ENCODE data around the gene PLD1. TPM values are rescaled to one million over a fixed set of nuclear protein-coding genes. Genes with fewer than 3 reads are reported as not detected.
"Not testable (repeated sequence)": the region's sequence is repeated elsewhere in the genome, so short reads cannot be mapped to it uniquely, and the experiment has no call there.

The PLD1 gene
- total RNA-seq, 6 experiments from 2014 or later: 13.3 to 29.9 (median 18.5) TPM

DNA sequence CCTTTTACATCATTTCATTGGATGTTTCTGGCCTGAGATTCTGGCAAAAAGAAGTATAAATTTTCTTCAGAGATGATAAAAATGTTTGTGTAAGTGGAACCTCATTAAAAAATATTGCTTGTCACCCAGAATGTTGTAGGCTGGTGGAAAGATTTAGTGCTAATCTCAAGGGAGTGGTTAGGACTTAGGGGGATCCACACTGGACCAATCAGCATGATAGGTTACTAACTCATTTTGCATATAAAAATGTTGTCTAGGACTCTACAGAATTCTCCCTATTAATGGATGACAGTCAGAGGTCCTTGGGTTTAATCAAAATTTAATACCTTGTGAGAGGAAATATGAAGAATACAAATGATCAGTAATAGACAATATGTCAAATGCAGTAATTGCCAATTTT lies 241.5 kb downstream of the PLD1 start:
- Histone ChIP-seq H3K4me3 (no peak overlapping the region), H3K27me3 (no peaks in the 10 kb centered on the region), H3K36me3 (no peaks in the 10 kb centered on the region), H3K4me1 (no peaks in the 10 kb centered on the region), H3K9me3 (no peaks in the 10 kb centered on the region), H3K27ac (no peak overlapping the region)
- intact Hi-C loops (cut with DNase I): loop anchor here in 1 of 2 donors (5.0 kb wide), 1 partner anchor 516 kb away; no protein-coding TSS in a partner anchor
- ATAC-seq: no peak
- no peak for DNase-seq
- no peak for TF ChIP-seq POLR2A (IDR thresholded peaks at IDR 0.05)

DNA sequence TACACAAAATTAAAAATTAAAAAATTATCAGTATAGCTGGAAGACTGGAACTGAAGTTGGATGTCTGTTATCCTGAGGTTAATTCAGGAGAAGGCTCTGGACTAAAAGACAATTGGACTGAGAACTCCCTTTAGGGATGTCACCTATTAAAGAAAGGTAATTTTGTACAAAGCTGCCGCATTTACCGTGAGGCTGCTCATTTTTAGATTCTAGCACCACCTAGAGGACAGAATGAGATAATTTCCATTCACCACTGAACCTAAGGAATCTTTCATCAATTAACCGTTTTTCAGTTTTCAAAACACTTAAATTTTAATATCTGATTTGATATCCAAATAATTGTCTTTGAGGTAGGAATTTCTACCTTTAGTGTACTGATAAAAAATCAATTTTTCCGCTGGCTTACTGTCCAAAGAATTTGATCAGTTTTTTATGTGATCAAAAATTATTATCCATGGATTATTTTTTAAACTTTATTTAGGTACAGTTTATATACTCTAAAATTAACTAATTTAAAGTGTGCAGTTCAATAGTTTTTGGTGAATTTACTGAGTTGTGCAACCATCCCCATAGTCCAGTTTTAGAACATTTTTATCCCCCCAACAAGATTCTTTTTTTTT lies 243.4 kb downstream of the PLD1 start:
- 2% methylated on average over 4 of the region's 4 CpGs for WGBS (ENCODE audit: insufficient coverage, low coverage, low lambda C conversion rate, missing lambda C conversion rate)
- Histone ChIP-seq H3K4me1 (no peaks in the 10 kb centered on the region), H3K27me3 (no peaks in the 10 kb centered on the region), H3K27ac (no peak overlapping the region), H3K9me3 (no peaks in the 10 kb centered on the region), H3K4me3 (no peak overlapping the region), H3K36me3 (no peaks in the 10 kb centered on the region)
- peak; percentile 75 to 85 (median 78) for ATAC-seq
- DNase-seq: no peak
- TF ChIP-seq POLR2A (IDR thresholded peaks at IDR 0.05): no peak
- TF ChIP-seq, protein P1, sequence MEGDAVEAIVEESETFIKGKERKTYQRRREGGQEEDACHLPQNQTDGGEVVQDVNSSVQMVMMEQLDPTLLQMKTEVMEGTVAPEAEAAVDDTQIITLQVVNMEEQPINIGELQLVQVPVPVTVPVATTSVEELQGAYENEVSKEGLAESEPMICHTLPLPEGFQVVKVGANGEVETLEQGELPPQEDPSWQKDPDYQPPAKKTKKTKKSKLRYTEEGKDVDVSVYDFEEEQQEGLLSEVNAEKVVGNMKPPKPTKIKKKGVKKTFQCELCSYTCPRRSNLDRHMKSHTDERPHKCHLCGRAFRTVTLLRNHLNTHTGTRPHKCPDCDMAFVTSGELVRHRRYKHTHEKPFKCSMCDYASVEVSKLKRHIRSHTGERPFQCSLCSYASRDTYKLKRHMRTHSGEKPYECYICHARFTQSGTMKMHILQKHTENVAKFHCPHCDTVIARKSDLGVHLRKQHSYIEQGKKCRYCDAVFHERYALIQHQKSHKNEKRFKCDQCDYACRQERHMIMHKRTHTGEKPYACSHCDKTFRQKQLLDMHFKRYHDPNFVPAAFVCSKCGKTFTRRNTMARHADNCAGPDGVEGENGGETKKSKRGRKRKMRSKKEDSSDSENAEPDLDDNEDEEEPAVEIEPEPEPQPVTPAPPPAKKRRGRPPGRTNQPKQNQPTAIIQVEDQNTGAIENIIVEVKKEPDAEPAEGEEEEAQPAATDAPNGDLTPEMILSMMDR (IDR thresholded peaks at IDR 0.05): peak; percentile 79 to 87 (median 82)
- intact Hi-C loops (cut with DNase I): loop anchor here in 1 of 2 donors (5.0 kb wide), 1 partner anchor 515 kb away; no protein-coding TSS in a partner anchor

DNA sequence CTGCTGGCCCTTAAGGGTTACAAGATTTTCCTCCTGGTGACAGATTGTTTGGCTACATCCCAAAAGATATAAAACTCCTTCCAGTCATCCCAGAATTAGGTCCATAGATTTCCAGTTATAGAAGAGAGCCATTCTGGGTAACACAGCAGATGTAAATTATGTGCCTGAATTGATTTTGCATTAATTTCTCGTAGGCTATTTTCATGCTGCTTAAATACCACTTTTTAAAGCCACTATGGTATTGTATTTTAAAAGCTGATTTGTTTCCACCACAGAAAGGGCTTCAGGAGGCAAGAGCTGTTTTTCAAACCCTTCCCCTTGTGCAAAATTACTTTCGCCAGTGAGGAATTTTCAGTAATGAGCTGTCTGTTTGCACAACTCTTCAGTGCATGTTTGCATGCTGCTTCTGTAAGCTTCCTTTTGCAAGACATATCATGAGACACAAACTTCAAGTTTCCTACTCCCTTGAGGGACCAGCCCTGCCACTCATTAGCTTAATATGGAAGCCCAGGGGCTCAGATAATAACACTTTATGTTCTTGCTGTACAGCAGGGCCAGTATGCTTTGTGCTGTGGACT lies 244.7 kb downstream of the PLD1 start:
- intact Hi-C loops (cut with DNase I): loop anchor here in 1 of 2 donors (5.0 kb wide), 1 partner anchor 513 kb away; no protein-coding TSS in a partner anchor
- ATAC-seq (peak in 2 of 4 donors; percentile 38 to 45), DNase-seq (no peak)
- H3K9me3 ChIP-seq: no peaks in the 10 kb centered on the region
- no peak overlapping the region for H3K4me3 ChIP-seq
- whole genome bisulfite sequencing (ENCODE audit: insufficient coverage, low coverage, low lambda C conversion rate, missing lambda C conversion rate): 63% methylated on average over 2 of the region's 2 CpGs
- no peaks in the 10 kb centered on the region for H3K36me3 ChIP-seq
- H3K27me3 ChIP-seq: no peaks in the 10 kb centered on the region
- no peaks in the 10 kb centered on the region for H3K4me1 ChIP-seq
- no peak for TF ChIP-seq POLR2A (IDR thresholded peaks at IDR 0.05)
- TF ChIP-seq, protein P1 (IDR thresholded peaks at IDR 0.05): no peak
- H3K27ac ChIP-seq: no peak overlapping the region

DNA sequence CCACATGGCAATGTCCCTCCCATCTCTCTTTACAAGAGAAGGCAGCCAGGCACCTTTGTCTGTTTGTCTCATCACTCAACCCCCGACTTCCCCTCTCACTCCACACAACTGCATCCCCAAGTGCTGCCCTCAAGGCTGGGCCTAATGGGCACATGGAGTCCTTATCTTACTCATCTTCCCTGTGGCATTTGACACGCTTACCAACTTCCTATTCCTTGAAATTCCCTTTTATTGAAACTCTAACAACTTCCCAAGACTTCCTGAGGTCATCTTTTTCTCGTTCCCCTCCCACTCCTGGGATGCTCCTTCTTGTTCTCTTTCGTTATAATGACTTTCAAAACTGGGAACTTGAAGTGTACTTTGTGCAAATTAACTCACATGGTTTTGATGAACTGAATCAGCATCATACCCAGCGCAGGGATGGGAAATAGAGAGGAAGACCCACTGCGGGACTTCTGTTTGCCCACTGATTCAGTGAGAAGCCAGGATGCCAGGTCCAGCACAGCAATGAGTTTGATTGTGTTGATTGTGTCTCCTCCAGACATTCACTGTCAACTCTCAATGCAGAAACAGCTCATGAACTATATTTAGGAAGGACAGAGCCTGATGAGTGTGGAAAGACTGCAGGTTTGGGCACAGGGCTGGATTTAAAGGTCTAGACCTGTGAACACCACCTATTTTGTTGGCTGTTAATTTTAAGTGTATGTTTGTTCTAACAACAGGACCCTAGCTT lies 245.4 kb downstream of the PLD1 start:
- Histone ChIP-seq H3K36me3 (no peaks in the 10 kb centered on the region), H3K4me3 (no peak overlapping the region), H3K4me1 (no peaks in the 10 kb centered on the region), H3K27me3 (no peaks in the 10 kb centered on the region), H3K27ac (no peak overlapping the region), H3K9me3 (no peaks in the 10 kb centered on the region)
- WGBS (ENCODE audit: insufficient coverage, low coverage, low lambda C conversion rate, missing lambda C conversion rate): 60% methylated on average over 6 of the region's 6 CpGs
- ATAC-seq (peak in 1 of 4 donors; percentile 38), DNase-seq (no peak)
- intact Hi-C loops (cut with DNase I): loop anchor here in 1 of 2 donors (5.0 kb wide), 2 partner anchors 373 to 513 kb away; no protein-coding TSS in a partner anchor
- TF ChIP-seq POLR2A (IDR thresholded peaks at IDR 0.05): no peak
- TF ChIP-seq, protein P1 (IDR thresholded peaks at IDR 0.05): no peak

DNA sequence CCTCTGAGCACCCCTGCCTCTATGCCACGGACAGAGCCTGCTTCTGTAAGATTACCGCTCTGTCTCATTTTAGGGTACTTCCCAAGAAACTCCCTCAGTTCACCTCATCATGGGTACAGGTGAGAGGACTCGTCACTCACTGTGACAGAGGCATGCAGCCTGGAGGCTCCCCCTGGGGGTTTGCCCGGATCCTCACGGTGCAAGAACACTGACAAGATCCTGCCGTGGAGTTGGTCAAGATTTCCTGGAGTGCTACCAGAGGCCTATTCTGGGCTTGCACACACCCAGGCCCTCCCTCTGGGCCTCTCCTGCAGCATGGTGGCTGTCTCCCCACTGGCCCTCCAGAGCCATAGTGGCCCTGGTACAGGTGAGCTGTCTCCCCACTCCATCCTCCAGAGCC lies 247.0 kb downstream of the PLD1 start:
- 80% methylated on average over 4 of the region's 6 CpGs for WGBS (ENCODE audit: insufficient coverage, low coverage, low lambda C conversion rate, missing lambda C conversion rate)
- intact Hi-C loops (cut with DNase I): loop anchor here in 1 of 2 donors (5.0 kb wide), 1 partner anchor 371 kb away; no protein-coding TSS in a partner anchor
- Histone ChIP-seq H3K4me1 (no peaks in the 10 kb centered on the region), H3K27me3 (no peaks in the 10 kb centered on the region), H3K9me3 (no peaks in the 10 kb centered on the region), H3K27ac (no peak overlapping the region), H3K36me3 (no peaks in the 10 kb centered on the region), H3K4me3 (no peak overlapping the region)
- no peak for TF ChIP-seq POLR2A (IDR thresholded peaks at IDR 0.05)
- TF ChIP-seq, protein P1 (IDR thresholded peaks at IDR 0.05): no peak
- ATAC-seq (no peak), DNase-seq (no peak)

DNA sequence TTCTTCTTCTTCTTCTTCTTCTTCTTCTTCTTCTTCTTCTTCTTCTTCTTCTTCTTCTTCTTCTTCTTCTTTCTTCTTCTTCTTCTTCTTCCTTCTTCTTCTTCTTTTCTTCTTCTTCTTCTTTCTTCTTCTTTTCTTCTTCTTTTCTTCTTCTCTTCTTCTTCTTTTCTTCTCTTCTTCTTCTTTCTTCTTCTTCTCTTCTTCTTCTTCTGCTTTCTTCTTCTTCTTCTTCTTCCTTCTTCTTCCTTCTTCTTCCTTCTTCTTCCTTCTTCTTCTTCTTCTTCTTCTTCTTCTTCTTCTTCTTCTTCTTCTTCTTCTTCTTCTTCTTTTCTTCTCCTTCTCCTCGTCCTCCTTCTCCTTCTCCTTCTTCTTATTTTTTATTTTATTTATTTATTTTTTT lies 247.8 kb downstream of the PLD1 start:
- intact Hi-C loops (cut with DNase I): loop anchor here in 1 of 2 donors (5.0 kb wide), 1 partner anchor 370 kb away; no protein-coding TSS in a partner anchor
- ATAC-seq, H3K27ac ChIP-seq, H3K27me3 ChIP-seq, H3K4me3 ChIP-seq, H3K36me3 ChIP-seq, DNase-seq, H3K4me1 ChIP-seq, H3K9me3 ChIP-seq: not testable (repeated sequence)
- WGBS (ENCODE audit: insufficient coverage, low coverage, low lambda C conversion rate, missing lambda C conversion rate): no CpG with 5 or more reads among the region's 1 CpG

Measured in right lobe of liver (tissue), 6 donors.